Stimulated activated naive CD8-positive, alpha-beta T cell treated with anti-CD3 and anti-CD28 coated beads, Interleukin-15, amount 100 ng/mL, for 72 hours (primary cell): ENCODE measurements around the gene CCDC69.
"Not testable (repeated sequence)": the region's sequence is repeated elsewhere in the genome, so short reads cannot be mapped to it uniquely, and the experiment has no call there.

Experiments used
- ATAC-seq: fragments of 150-1000 bp; cut with Tn5 transposase; 2 replicates; pipeline ENCODE4 v1.10.0; 2021; ENCODE audit warnings: mild to moderate bottlenecking, moderate library complexity
- DNase-seq, 2 donors: peaks; one replicate each; pipeline ENCODE4 v3.0.0; 2021 to 2022
- H3K27ac Mint-ChIP-seq, 2 donors: one replicate each; pipeline ENCODE4 v1.8.0; 2022; ENCODE audit warnings: mild to moderate bottlenecking in 2 of 2, mixed read lengths in 2 of 2, moderate library complexity in 2 of 2
- H3K27me3 Mint-ChIP-seq: one replicate; pipeline ENCODE4 v1.8.0; 2022; ENCODE audit warnings: mixed read lengths
- H3K4me1 Mint-ChIP-seq: one replicate; pipeline ENCODE4 v1.8.0; 2022; ENCODE audit warnings: mild to moderate bottlenecking, mixed read lengths
- H3K4me3 Mint-ChIP-seq, 2 donors: one replicate each; pipeline ENCODE4 v1.8.0; 2022; ENCODE audit warnings: mild to moderate bottlenecking in 2 of 2, mixed read lengths in 2 of 2, moderate library complexity in 1 of 2
- H3K9me3 Mint-ChIP-seq, 2 donors: one replicate each; pipeline ENCODE4 v1.8.0; 2022; ENCODE audit warnings: mixed read lengths in 2 of 2

The CCDC69 gene

DNA sequence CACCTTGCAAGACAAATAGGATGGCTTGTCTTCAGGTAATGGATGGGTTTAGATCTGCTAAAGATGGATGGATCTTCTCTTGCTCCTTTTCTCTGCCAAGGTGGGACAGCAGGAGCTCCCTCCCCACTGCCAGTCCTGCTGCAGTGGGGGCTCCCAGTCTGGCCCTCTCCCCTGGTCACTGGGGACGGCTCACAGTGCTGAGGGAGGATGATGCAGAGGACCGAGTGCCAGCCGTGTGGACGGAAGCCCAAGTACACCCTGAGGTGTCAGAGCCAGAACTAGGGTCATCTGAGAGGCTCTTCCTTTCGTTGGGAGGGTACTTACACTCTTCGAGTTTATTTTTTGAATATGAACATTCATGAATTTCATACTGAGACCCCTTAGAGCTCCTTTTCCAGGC, 5.7 kb downstream of the CCDC69 start:
- no peaks in the 10 kb centered on the region for H3K9me3 Mint-ChIP-seq
- ATAC-seq (no peak), DNase-seq (no peak)
- no peaks in the 10 kb centered on the region for H3K27me3 Mint-ChIP-seq
- peak overlapping the region; percentile 48 for H3K4me3 Mint-ChIP-seq
- peak overlapping the region; percentile 90 to 93 for H3K27ac Mint-ChIP-seq
- H3K4me1 Mint-ChIP-seq: peaks cover 93% of the 10 kb centered on the region

DNA sequence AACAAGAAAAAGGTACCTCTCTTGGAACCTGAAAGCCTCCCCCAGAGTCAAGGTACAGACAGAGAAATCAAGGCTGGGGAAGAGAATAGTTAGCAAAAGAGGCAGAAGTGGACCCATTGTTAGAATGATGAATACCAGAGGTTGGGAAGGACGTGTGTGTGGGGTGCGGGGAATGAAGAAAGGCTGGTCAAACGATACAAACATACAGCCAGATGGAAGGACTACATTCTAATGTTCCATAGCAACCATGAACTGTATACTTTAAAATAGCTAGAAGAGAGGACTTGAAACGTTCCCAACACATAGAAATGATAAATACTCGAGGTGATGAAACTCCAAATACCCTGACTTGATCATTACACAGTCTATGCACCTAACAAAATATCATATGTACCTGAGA, 7.1 kb downstream of the CCDC69 start:
- ATAC-seq: no peak
- Mint-ChIP-seq H3K4me3 (peak overlapping the region in 1 of 2 donors; percentile 16), H3K27ac (peak overlapping the region; percentile 75 to 84), H3K27me3 (no peaks in the 10 kb centered on the region), H3K4me1 (peaks cover 90% of the 10 kb centered on the region), H3K9me3 (no peaks in the 10 kb centered on the region)
- no peak for DNase-seq

DNA sequence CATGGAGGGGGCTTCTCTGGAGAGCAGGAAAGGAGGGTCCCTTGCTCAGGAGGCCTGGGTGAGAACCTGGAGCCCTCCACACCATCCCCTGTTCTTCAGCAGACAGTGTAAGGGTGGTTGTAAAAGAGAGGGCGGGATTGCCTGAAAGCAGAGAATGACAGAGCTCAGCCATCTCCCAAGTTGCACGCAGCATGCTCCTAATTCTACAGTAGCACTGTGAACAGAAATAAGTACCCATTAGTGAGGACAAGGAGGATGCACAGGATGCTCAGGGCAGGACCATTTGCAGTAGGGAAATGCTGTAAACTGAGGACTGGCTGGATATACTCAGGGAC, 8.4 kb downstream of the CCDC69 start:
- H3K4me1 Mint-ChIP-seq: peaks cover 90% of the 10 kb centered on the region
- DNase-seq: peak in 1 of 2 donors; percentile 5
- no peaks in the 10 kb centered on the region for H3K27me3 Mint-ChIP-seq
- H3K27ac Mint-ChIP-seq: peak overlapping the region; percentile 85 to 93
- H3K9me3 Mint-ChIP-seq: no peaks in the 10 kb centered on the region
- ATAC-seq: no peak
- H3K4me3 Mint-ChIP-seq: peak overlapping the region; percentile 88 to 96

DNA sequence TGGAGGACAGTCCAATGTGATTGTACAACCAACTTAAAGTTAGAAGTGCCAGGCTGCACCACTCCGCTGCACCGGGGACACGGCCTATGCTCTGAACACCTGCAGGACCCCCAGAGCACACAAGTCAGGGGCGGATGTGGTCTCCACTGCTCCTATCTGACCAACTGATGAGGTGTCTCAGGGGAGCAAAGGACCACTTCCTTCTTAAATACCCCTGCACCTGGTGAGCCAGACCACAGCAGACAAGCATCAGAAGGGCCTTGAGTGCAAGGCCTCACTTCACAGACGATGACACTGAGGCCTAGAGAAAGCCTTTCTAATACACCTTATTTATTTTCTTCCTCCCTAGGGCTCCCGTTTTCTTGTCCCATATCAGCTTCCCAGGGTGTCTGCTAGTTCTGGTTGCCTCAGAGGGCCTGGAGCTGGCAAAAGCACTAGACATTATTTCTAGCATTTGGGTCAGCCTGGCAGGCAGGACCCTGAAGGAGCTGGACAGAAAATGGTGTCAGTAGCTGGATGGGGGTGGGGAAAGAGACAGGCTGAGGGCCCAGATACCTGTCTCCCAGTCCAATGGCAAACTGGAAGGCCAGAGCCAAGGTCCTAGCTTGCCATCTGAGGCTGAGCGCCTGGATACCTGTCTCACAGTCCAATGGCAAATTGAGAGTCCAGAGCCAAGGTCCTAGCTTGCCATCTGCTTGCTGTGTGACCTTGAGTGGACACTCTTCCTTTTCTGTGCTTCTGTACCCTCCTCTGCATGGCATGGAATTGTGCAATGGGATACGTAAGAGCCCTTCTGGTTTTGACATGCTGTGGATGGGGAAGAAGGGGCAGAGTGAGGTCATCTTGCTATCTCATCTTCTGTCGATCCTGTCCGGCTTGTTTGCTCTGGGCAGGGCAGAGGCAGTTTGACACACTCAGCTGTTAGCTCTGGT, 9.0 kb downstream of the CCDC69 start:
- ATAC-seq: peak; percentile 67
- peak; percentile 47 to 70 for DNase-seq
- Mint-ChIP-seq H3K4me3 (peak overlapping the region; percentile 88 to 96), H3K27ac (peak overlapping the region; percentile 93 to 95), H3K4me1 (peaks cover 87% of the 10 kb centered on the region), H3K9me3 (no peaks in the 10 kb centered on the region), H3K27me3 (no peaks in the 10 kb centered on the region)

DNA sequence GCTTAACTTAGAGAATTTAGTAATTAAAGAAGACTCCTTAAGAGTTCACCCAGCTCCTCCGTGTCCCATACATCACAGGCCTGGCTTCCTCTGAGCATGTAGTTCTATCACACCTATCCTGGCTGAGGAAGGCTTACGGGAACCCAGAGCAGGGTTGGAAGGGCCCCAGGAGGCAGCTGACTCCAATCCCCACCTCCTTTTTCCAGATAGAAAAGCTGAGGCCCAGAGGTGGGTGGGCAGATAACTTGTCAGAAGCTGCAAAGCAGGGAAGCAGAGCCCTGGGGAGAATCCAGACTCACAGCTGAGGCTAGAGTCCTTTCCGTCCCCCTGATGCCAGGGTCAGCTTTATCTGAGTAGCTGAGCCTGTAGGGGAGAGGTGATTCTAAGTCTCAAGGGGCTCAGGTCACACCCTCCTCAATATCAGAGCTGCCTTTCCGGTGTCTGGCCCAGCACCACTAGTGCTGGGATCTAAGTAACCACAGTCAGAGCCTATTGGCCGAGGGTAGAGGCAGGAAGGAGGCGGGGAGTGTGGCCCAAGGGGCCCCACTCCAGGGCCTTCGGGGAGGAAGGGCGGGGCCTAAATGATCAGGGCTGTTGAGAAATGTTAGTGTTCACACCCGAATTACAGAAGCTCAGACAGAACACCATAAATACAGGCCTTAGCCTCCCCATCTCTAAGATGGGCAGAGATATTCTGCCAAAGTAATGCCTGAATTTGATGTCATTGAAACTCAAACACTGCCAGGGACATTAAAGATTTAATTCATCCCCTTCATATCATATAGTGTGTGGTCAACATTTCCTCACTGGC, 9.9 kb downstream of the CCDC69 start:
- ATAC-seq: peak; percentile 88
- Mint-ChIP-seq H3K4me3 (peak overlapping the region; percentile 88 to 96), H3K27ac (peak overlapping the region; percentile 93 to 95), H3K27me3 (no peaks in the 10 kb centered on the region), H3K9me3 (no peaks in the 10 kb centered on the region), H3K4me1 (peaks cover 87% of the 10 kb centered on the region)
- peak; percentile 77 to 88 for DNase-seq

DNA sequence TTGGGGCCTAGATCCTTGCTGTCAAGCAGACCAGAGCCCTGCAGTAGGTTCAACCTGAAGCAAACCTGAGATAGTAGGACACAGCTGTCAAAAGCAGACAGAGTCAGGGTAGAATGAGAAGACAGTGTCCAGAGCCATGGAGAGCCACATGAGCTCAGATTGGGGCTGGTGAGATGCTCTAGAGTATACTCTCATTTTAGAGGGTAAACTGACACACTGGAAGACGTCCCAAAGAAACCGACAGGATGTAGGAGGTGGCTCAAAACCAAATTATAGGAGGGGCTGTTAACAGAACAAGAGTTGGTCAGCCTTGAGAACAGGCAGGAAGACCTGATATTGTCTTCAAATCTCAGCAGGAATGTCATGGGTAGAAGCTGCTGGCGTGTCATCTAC, 11.5 kb downstream of the CCDC69 start:
- Mint-ChIP-seq H3K4me3 (peak overlapping the region; percentile 88 to 96), H3K4me1 (peaks cover 87% of the 10 kb centered on the region), H3K27ac (peak overlapping the region; percentile 64 to 88), H3K27me3 (no peaks in the 10 kb centered on the region), H3K9me3 (no peaks in the 10 kb centered on the region)
- DNase-seq: no peak
- peak; percentile 39 for ATAC-seq

DNA sequence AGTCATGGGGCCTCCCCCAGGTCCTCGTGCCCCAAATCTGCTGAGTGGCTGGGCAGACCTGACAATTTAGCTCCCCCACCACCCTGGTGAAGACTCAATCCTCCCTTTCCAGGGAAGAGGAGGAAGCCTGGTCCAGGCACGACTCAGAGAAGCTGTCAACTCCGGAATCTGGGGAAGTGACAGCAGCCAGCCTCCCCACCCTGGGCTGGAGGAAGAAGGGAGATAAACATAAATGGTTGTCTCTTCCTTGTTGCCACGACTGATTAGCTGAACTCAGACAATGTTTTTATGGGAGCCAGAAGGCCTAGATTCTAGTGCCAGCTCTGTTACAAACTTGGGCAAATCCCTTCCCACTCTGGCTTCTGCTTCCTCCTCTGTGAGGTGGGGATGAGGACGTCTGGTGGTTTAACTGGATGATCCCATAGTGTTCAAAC, 15.4 kb downstream of the CCDC69 start:
- Mint-ChIP-seq H3K4me1 (peaks cover 76% of the 10 kb centered on the region), H3K27ac (peak overlapping the region; percentile 77 to 90), H3K4me3 (peak overlapping the region; percentile 24 to 37), H3K27me3 (no peaks in the 10 kb centered on the region), H3K9me3 (no peaks in the 10 kb centered on the region)
- ATAC-seq (no peak), DNase-seq (peak in 1 of 2 donors; percentile 11)

DNA sequence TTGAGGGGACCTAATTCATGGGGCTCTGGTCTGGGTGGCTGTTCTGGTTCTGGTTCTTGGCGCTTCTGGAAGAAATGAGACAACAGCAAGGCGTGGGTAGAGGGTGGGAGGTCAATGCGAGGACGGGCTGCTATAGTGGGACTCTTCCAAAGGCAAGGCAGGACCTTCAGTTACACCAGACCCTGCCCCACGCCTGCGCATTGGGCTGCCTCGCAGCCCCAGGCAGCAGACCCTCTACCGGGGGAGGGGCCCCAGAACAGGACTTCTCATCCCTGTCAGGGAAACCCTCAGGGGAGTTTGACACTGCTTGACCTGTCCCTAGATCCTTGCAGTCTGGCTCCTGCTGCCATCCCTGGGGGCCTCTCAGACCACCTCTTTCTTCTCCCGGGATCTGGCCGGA, 18.5 kb downstream of the CCDC69 start:
- Mint-ChIP-seq H3K9me3 (no peaks in the 10 kb centered on the region), H3K4me1 (peaks cover 78% of the 10 kb centered on the region), H3K27ac (peak overlapping the region in 1 of 2 donors; percentile 77), H3K4me3 (no peak overlapping the region), H3K27me3 (no peaks in the 10 kb centered on the region)
- ATAC-seq (no peak), DNase-seq (peak in 1 of 2 donors; percentile 7)

DNA sequence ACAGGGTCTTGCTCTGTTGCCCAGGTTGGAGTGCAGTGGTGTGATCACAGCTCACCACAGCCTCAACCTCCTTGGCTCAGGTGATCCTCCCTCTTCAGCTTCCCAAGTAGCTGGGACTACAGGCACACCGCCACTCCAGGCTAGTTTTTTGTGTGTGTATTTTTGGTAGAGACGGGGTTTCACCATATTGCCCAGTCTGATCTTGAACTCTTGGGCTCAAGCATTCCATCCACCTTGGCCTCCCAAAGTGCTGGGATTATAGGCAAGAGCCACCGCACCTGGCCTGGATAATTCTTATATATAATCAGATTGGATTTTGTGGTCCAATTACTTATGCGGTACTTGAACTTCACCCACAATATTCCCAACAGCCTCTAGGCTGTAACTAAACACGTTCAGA, 19.8 kb downstream of the CCDC69 start:
- H3K9me3 Mint-ChIP-seq: no peaks in the 10 kb centered on the region
- no peak overlapping the region for H3K4me3 Mint-ChIP-seq
- peak in 1 of 2 donors; percentile 2 for DNase-seq
- peaks cover 73% of the 10 kb centered on the region for H3K4me1 Mint-ChIP-seq
- no peaks in the 10 kb centered on the region for H3K27me3 Mint-ChIP-seq
- no peak for ATAC-seq
- H3K27ac Mint-ChIP-seq: peak overlapping the region in 1 of 2 donors; percentile 27

DNA sequence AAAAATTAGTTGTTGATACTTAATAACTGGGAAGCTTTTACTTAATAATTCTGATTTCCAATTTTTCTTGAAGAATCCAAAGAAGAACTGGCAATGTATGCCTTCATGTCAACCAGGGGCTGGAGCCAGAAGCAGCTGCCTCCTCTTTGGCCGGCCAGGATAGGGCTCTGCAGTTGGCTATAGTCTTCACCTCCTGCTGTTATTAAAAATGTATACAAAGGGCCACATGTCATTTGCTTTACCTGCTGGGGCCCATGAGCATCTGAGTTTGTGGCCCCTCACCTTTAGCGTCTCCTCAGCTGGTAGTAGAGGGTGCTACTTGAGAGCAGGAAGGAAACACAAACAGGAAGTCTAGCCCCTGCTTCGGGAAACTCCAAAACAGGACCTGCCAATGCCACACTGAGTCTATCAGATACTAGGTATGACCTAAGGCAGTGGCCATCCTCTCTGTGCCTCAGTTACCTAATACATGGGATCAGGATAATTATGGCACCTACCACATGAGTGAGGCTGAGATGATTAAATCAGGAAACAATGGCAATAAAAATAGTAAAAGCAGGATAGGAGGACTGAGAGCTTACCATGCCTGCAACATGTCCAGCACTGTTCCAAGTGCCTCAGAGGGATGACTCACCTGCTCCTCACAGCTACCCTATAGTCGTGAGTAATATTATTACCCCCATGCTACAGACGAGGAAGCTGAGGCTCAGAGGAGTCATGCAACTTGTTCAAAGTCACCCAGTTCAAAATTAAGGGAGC, 21.3 kb downstream of the CCDC69 start:
- DNase-seq (peak in 1 of 2 donors; percentile 64), ATAC-seq (peak; percentile 98)
- Mint-ChIP-seq H3K4me1 (peaks cover 68% of the 10 kb centered on the region), H3K27me3 (no peaks in the 10 kb centered on the region), H3K4me3 (peak overlapping the region; percentile 37 to 38), H3K9me3 (no peaks in the 10 kb centered on the region), H3K27ac (peak overlapping the region in 1 of 2 donors; percentile 73)

DNA sequence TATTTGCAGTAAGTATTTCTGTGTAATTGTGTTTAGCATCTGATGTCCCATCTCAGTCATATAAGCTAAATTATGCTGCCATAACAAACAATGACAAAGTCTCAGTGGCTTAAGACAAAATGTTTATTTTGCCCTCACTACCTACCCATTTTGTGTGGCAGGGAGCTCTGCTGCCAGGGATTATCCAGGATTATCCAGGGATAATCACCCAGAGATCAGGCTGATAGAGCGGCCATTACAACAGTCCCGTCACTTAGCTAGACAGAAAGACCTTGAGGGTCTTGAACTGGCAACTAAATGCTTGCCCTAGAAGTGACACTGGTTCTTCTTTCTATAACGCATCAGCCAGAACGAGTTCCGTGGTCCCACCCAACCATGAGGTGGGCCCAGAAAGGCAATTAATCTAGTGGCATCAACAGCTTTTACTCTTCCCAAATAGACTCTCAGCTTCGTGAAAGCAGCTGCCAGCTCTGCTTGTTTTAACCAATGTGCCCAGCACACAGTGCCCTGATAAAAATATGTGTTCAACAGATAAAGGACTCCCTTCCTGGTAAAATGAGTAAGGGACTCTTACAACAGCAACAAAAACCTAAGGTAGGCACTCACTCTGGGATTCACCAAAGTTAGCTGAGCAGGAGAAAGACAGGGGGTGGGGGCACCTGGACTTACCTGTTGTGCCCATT, 22.8 kb downstream of the CCDC69 start:
- no peak overlapping the region for H3K4me3 Mint-ChIP-seq
- ATAC-seq (no peak), DNase-seq (peak in 1 of 2 donors; percentile 3)
- no peaks in the 10 kb centered on the region for H3K9me3 Mint-ChIP-seq
- H3K27me3 Mint-ChIP-seq: no peaks in the 10 kb centered on the region
- H3K4me1 Mint-ChIP-seq: peaks cover 76% of the 10 kb centered on the region
- peak overlapping the region; percentile 77 to 87 for H3K27ac Mint-ChIP-seq

DNA sequence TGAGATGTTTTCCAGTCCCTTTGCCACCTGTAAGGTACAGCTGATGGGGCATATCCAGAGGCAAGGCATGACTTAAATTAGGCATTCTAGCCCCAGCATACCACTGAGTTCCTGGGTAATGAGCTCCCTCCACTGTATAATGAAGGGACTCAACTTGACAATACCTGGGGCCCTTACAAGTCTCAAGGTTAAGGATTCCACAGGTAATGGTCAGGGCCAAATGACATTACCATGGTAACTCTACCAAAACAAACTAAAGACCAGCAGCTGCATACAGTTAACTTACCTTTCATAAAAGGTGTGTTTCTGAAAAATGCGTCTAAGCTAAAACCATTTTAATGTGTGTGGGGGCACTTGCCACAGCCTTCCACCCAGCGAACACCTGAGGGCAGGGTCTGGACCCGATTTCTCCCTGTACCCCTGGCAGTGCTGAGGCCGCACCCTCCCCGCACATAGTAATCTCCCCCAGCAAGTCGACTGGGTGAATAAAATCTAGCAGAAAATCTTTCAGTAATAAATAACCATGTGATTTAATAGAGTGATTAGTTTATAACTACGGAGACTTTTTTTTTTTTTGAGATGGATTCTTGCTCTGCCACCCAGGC, 24.2 kb downstream of the CCDC69 start:
- Mint-ChIP-seq H3K4me1 (peaks cover 76% of the 10 kb centered on the region), H3K4me3 (no peak overlapping the region), H3K27ac (peak overlapping the region in 1 of 2 donors; percentile 65), H3K9me3 (no peaks in the 10 kb centered on the region), H3K27me3 (no peaks in the 10 kb centered on the region)
- no peak for ATAC-seq
- no peak for DNase-seq

DNA sequence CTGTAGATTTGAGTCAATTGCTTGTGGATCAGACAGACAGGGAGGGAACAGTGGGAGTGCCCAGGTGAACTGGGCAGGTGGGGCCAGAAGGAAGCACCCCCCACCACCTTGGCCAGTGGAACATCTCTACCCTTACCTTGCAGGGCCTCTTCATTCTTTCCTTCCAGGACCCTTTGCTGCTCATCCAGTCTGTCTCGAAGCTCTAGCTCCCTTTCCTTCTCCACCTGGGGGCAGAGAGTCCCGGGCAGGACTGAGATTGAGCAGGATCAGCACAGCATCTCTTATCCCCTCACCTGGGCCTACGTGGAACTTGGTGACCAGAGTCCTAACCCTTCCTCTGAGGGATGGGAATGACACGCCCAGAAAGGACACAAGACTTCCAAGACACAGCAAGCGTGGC, 25.0 kb downstream of the CCDC69 start:
- H3K4me1 Mint-ChIP-seq: peaks cover 78% of the 10 kb centered on the region
- DNase-seq: peak in 1 of 2 donors; percentile 4
- peak overlapping the region; percentile 65 to 66 for H3K27ac Mint-ChIP-seq
- no peak overlapping the region for H3K4me3 Mint-ChIP-seq
- H3K9me3 Mint-ChIP-seq: no peaks in the 10 kb centered on the region
- H3K27me3 Mint-ChIP-seq: no peaks in the 10 kb centered on the region
- ATAC-seq: no peak

DNA sequence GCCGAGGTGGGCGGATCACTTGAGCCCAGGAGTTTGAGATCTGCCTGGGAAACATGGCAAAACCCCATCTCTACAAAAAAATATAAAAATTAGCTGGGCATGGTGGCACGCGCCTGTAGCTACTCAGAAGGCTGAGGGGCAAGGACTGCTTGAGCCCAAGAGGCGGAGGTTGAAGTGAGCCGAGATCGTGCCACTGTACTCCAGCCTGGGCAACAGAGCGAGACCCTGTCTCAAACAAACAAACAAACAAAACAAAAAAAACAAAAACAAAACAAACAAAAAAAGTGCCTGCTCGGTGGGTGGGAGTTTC, 26.6 kb downstream of the CCDC69 start:
- H3K4me3 Mint-ChIP-seq, ATAC-seq, H3K9me3 Mint-ChIP-seq, H3K27me3 Mint-ChIP-seq, H3K27ac Mint-ChIP-seq: not testable (repeated sequence)
- peaks cover 76% of the 10 kb centered on the region for H3K4me1 Mint-ChIP-seq
- peak in 1 of 2 donors; percentile 4 for DNase-seq
